NCI-H446 treated with DMSO at 0.1 percent for 48 hours (cell line): Measurements from ENCODE around the gene GPR68.

Experiments
- DNase-seq: peaks from one replicate; lab custom pipeline; 2025; lab: John Stamatoyannopoulos, UW

GPR68 gene, protein sequence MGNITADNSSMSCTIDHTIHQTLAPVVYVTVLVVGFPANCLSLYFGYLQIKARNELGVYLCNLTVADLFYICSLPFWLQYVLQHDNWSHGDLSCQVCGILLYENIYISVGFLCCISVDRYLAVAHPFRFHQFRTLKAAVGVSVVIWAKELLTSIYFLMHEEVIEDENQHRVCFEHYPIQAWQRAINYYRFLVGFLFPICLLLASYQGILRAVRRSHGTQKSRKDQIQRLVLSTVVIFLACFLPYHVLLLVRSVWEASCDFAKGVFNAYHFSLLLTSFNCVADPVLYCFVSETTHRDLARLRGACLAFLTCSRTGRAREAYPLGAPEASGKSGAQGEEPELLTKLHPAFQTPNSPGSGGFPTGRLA

DNA sequence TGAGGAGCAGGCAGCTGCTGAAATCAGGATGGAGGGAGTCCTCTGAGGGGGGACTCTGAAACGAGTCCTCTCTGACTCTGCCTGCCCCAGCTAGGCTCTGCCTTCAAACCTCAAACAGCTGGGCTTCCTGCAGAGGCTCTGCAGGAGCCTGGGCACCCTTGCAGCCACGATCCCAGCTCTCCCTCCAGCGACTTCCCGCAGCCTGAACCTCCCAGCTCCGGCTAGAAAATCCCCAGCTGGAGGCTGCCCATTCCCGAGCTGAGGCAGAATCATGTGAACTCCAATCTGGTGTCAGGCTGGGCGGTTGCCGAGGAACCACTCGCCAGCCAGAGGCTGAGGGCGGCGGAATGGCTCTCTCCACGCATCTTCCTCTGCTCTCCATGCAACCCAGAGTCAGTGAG is at the start of gene GPR68:
GPR68 (minus strand) TSS at position 204 of the 401 bp plus-strand sequence. CDS start 9,654 bp downstream, outside the sequence.
- DNase-seq: peak; percentile 44

DNA sequence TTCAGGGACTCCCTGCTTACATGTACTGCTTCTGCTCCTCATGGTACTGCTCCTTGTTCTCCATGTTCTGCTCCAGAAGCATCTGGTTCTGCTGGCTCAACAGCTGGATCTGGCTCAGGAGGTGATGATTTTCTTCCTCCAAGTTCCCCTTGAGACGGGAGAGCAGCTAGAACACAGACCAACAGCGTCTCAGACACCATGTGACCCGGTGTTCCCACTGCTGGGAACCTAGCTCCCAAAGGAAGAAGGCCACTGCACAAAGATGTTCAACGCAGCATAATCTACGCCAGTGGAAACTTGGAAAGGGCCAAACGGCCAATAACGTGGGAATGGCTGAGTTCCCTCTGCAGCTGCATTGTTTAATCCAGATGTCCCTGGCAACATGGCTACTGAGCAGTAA is 49.6 kb upstream of the GPR68 start:
- DNase-seq: no peak

DNA sequence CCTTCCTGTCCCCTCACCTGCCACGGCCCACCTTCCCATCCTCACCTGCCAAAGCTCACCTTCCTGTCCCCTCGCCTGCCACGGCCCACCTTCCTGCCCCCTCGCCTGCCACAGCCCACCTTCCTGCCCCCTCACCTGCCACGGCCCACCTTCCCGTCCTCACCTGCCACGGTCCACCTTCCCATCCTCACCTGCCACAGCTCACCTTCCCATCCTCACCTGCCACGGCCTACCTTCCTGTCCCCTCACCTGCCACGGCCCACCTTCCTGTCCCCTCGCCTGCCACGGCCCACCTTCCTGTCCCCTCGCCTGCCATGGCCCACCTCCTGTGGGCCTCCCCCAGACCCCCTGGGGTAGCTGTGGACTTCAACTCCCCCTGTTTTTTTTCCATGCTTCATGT is 48.8 kb upstream of the GPR68 start:
- no peak for DNase-seq

DNA sequence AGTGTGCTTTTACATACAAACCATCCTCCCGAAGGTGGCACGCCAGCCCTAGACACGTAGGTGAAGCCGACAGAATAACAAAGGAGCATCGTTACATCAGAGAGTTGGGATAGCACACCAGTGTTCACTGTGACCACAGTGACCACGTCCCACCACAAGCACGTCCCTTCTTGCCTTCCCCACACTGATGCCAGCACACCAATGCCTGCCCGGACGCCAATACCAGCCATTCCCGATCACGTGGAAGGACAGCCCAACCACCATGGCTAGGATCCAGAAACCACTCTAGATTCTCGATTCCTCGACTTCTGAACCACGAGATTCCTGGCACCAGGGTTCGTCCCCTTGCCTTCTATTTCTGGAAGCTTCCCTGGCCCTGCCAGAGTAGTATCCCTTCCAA is 48.0 kb upstream of the GPR68 start:
- no peak for DNase-seq

DNA sequence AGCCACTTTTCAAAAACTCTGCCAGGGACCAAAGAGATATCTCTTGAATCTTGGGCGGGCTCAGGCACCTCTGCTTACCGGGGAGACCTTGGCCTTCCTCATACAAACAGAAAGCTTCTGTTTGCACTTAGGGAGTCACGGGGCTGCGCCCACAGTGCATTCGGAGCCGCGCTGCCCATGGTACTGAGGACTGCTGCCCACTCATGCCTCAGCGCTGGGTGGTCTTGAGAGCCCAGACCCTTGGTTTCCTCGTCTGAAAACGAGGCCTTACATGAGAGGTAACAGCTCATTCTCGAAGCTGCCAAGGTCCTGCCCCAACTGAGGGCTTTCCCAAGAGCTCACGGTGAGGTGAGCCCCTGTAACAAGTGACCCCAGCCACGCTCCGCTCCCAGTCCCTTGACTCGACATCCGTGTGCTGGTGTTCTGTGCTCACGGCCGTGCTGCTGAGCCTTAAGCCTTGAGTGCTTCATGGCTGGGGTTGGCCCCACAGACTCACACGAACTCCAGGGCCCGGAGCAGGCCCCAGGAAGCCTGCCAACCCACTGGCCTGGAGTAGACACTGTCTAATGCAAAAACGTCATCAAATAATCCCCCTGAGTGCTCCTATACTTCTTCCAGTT is 47.4 kb upstream of the GPR68 start:
- no peak for DNase-seq

DNA sequence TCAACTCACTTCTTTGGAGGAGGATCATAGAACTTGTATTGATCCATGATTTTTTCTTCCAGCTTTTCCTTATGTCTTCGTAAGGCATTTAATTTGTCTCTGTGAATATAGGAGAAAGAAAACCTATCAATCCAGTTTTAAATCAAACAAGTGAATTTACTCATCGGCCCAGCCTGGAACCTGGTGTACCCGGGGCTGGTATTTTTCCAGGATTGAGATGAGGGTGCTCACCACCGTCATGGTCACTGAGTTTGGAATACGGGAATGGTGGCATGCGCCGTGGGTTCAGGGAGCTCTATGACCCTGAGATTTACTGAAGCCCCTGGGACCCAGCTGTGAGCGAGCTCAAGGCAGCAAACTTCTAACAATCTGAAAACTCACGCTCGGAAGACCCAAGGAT is 46.5 kb upstream of the GPR68 start:
- DNase-seq: no peak

DNA sequence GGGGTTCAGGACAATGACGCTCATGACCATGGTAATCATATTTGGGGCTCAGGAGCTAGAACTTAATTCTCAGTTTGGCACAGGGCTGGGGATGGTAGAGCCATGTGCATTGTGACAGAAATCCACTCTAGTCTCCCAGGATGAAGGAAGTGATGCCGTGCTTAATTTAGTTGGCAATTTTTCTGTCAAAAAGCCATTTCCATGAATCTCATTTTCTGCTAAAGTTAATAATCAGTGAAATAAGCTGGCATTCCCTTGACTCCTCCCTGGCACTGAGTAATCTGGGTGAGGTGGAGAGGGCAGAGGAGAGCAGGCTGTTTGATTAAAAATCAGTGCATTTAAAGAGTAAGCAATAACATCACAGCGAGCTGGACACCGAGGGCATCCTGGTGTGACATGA is 45.0 kb upstream of the GPR68 start:
- no peak for DNase-seq

DNA sequence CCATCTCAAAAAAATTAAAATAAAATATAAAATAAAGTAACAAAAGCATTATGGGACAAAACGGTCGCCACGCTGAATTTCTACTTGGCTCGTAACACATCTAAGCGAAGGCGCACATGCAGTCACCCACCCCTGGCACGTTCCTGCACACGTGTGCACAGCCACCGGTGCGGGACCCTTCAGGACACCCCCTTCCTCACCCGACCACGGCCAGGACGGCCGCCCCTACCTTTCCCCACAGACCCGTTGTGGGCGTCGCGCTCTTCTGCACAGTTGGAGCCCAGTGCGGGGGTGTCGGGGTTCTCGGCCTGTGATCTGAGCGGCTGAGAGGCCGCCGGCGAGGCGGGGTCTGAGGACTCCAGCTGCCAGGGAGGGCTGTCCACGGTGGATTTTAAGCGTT is 44.4 kb upstream of the GPR68 start:
- DNase-seq: no peak

DNA sequence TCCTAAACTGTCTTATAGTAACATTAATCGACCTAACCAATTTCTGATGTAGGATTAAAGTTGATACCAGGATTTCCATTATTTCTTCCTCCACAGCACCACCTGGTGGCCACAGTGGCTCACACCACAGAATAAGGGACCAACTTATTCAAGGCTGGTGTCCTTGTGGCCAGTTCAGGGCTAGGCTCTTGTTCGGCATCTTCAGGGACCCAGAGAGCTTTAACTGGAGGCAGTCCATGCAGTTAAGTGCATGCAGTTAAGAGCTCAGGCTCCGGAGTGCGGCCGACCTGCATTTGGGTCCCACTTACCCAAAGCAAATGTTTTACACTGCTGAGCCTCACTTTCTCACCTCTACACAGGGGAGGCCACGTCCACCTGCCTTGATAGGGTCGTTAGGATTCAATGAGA is 42.0 kb upstream of the GPR68 start:
- peak; percentile 67 for DNase-seq

DNA sequence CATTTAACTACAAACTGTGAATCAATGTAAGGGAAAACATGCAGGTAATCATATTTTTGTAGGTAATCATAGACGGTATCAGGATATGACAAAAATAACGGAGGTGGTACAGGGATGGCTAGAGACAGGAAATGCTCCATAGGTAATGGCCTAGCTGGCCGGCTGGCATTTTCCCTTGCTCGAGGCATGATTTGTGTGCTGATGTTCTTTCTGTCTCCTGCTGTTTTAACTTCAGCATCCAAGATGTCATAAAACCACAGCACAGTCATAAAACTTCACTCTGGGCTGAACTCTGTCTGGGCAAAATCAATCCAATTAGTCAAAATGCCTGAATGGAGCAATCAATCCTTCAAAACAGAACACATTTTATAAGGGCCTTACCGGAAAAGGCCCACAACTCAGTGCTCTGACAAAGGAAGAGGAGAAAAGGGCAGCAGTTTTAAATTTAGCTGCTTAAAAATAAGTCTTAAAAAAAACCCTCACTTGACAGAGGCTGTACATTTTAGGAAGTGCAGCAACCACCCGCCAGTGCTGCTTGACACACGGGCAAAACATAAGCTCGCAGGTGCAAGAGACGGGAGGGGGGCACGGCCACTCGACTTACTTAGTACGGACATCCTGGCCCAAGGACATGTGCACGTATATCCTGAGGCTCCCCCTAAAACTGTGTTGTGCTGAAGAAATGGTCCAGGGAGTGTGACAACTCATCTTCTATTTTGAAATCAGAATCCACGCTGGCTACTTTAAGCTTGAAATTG is 40.5 kb upstream of the GPR68 start:
- no peak for DNase-seq

DNA sequence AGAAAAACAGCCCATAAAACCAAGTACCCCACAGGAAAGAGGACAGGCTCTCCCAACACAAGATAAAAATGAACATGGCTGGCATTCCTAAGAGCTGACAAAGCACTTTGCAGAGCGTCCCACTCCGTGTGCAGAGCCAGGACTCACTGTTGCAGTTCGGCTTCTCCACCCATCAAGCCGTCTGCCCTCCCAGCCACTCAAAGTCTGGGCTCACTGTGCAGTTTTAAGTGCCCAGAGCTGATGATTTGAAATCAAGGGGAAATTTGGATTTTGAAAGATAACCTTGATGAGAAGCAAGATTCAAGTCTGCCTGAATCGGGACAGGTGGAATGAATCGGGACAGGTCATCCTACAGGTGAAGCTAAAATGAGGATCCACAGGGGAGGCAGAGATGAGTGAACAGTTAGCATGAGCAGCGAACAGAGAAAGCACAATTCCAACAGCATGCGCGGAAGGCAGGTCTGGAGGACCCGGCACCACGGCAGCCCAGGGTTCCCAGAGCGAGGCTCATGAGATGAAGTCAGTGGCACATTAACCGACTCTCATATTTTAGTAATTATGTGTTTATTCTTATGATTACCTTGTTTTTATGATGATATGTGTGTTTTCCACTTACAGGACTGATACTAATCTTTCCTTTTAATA is 39.8 kb upstream of the GPR68 start:
- no peak for DNase-seq

DNA sequence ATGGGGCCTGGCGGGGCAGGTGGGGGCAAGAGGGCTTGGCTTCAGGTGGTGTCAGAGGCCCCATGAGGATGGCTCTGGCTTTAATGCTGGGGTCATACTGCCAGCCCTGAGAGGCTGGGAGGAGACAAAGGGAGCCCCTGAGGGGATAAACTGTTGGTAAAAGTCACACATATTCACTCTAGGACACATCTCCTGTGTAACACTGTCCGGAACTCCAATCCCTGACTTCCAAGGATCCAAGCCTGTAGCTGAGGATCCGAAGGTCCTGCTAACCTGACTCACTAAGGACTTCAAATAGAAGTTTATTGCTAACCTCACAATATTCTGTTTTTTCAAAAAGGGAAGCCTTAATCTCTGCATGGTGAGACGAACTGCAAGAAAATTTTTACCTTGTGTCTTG is 39.2 kb upstream of the GPR68 start:
- no peak for DNase-seq

DNA sequence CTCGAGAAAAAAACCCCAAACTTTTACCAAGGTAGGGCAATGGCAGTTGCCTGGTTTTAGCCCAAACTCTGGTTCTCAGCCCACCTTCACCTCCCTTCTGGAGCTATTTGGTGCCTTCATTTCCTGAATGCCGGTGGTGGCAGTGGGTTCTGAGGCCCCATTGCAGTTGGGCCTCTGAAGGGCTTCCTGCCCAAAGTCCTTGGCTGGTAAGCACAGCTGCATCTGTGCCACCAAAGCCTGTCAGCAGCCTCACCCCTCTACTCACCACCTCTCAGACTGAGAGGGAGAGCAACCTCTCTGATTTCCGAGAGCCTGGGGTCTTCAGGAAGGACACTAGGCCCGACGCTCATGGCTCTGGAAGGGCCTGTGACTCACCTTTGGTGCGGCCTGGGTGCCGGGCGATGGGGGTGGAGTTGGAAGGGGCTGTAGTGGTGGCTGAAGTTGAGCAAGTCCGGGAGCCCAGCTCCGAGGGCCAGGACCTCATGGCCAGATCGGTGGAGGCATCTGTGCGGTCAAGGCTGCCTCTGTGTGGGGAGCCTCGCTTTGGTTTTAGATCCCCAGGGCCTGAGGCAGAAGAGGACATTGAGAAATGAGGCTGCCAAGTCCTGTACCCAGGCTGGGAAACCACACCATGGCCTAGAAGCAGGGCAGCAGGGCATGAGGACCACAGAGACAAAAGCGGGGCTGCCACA is 38.6 kb upstream of the GPR68 start:
- no peak for DNase-seq

DNA sequence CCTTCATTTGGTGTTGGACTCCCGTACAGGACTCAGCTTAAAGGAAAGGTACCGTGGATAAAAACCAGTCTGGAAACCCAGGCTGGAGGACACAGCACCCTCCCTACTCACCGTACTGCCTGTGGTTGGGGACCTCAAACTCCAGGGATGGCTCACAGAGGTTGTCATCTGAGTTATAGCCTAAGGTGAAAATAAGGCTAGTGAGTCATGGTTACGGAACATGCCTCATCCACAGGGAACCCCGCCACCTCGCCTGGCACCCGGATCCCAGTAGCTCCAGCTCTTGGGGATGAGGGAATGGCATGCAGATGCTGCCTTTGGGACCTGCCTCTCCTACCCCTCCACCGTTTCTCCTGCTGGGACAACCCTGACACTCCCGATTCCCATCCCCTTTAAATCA is 36.8 kb upstream of the GPR68 start:
- DNase-seq: no peak

DNA sequence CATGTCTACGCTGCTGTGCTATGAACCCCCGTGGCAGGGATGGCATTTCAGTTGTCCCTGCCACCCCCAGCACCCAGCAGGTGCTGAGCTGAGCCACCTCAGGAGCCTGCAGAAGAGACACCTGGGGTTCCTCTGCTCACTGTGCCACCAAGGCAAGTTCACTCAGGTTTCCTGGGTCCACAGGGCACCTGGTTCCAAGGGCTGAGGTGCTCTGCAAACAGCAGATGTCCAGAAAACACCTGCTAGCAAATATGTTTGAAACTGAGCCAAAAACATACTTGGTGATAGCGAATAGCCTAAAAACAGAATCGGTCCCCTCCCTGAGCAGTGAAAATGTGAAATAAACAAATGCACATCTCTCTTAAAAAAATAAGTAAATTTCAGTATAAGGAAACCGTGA is 35.6 kb upstream of the GPR68 start:
- DNase-seq: no peak

DNA sequence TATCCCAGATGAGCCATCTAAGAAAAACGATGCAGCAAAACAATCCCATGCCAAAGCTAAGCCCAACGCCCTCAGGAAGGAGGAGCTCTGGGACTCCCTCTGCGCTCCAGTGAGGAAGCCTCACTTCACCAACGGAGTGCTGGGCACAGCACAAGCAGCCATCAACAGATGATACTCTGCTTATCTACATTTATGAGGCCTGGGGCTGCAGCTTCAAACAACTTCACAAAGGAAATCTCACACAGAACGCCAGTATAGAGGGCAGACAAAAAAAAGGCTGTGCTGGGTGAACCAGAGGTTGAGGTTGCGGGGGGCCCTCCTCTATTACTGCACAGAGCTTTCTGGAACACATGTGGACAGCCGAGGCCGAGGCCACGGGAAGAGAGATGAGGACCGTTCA is 34.9 kb upstream of the GPR68 start:
- DNase-seq: no peak

DNA sequence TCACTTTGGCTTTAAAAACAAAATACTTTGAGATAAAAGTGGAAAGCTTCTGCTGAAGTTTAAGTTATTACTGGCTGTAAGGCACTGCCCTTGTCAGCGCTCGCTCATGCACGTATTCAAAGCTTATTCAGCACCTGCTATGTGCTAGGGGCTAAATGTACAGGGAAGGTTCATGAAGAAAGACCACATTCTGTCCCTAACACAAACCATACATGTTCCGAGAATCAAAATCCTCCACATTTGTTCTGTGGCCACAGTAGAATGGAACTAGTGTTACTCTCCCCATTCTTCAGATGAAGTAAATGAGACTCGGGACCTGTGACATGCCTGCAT is 33.8 kb upstream of the GPR68 start:
- DNase-seq: no peak

DNA sequence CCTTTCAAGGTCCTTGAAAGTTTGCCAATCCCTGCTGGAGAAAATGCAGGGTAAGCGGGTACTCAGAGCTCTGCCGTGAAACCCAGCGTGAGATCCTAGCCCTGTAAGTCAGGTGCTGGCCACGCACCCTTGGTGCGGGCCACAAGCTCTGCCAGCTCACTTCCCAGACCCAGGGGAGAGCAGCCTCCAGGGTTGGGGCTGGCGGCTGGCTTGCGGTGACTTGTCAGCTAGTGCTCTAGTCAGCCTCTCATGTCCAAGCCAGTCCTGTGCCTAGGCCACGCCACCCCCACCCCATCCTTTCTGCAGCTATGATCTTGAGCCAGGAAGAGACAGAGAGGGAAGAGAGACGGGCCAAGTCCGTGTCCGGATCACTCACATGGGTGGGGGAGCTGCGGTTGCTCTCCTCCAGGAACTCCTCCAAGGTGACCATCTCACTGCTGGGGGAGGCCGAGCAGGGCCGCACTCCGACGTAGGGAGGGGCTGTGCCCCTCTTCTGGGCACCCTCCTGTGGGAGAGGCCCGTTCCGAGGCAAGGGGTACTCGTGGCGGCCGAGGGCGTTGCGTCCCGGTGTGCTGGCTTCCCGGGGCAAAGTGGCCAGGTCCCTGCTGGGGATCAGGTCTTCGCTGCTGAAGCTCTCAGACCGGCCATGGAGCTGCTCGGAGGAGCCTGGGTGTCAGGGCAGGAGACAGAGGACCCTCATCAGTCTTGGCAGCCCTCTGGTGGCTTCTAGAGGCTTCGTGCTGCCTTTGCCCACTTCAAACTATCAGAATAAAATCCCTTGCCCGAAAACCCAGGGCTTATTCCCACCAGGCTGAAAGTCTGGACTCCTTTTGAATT is 33.3 kb upstream of the GPR68 start:
- DNase-seq: no peak

DNA sequence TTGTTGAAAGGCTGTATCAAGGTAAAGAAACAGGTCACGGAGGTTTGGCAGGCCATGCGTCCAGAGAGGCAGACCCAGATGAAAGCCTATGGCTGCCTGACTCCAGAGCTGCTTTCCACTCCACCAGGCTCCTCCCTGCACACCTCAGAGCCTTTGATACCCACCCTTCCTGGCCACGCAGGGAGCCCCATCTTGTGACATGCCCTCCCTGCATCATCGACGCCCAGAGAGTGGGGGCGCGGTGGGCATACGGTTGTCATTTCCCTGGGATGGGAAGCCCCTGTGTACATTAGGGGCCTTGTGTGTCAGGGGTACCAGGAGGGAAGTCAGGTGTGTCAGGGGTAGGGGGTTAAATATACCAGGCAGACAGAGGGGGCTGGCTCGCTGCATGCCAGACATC is 30.3 kb upstream of the GPR68 start:
- no peak for DNase-seq

DNA sequence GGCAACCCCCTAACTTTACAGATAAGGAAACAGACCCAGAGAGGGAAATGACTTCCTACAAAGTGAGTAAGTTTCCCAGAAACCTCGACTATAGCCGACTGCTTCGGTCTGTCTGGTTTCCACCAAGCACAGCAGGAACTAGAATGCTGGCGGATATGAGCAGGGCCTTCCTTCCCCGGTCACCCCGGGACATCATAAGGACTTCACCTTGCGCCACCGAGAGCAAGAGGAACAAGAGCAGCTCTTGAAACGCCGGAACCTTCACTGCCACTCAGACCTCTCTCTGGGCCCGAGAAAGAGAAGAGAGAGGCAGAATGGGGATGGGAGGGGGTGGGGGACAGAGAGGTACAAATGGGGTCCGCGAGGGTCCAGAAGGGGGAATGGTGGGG is 29.4 kb upstream of the GPR68 start:
- DNase-seq: no peak

DNA sequence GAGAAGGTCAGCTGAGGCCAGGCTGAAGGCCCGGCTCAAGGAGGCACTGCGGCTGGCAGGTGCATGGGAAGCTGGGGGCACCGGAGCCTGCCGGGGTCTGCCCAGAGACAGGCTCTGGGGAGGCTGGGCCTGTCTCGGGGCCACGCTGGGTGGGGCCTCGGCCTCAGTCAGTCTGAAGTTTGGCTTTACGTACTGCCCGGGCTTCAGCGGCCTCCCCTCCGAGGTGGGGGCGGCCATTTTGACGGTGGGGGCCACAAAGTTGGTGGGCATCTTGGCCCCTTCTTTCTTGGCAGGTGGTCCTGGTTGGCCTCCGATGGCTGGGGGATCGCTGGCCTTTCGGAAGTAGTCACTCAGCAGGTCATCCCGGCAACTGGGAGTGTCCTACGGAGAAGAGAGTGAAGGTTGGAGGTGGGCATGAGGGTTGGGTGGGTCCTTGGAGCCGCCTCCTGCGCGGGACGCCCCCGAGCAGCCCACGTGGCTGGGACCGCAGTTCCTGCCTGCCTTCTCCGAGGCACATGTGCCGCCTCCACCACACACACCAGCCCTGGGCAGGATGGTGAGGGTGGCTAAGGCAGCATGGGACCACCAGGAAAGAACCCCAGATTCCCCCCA is 28.9 kb upstream of the GPR68 start:
- DNase-seq: no peak
